Osteoblast (primary cell): ENCODE data around the gene TCF12. TPM values are rescaled to one million over a fixed set of nuclear protein-coding genes. Genes with fewer than 3 reads are reported as not detected.

Source experiments
- DNase-seq: peaks from one replicate; pipeline ENCODE4 v3.0.0; 2011; ENCODE audit warnings: low spot score, mixed read lengths; ENCODE audit not compliant: insufficient read length; ENCODE audit errors: missing footprints
- H2AFZ ChIP-seq: 2 replicates; pipeline ENCODE4 v1.6.0; 2011; ENCODE audit warnings: mild to moderate bottlenecking, low read length
- H3K27ac ChIP-seq: 2 replicates; pipeline ENCODE4 v1.5.1; 2011; ENCODE audit warnings: mild to moderate bottlenecking, low read depth, low read length, moderate library complexity
- H3K27me3 ChIP-seq: 2 replicates; pipeline ENCODE4 v1.6.0; 2012; ENCODE audit warnings: mild to moderate bottlenecking, control low read depth, inconsistent platforms, low read length, moderate library complexity; ENCODE audit not compliant: insufficient read depth
- H3K36me3 ChIP-seq: 2 replicates; pipeline ENCODE4 v1.5.1; 2011; ENCODE audit warnings: mild to moderate bottlenecking, low read length, control low read depth, moderate library complexity; ENCODE audit not compliant: insufficient read depth
- H3K4me1 ChIP-seq: 2 replicates; pipeline ENCODE4 v1.5.1; 2011; ENCODE audit warnings: mild to moderate bottlenecking, low read length, control low read depth, moderate library complexity; ENCODE audit not compliant: insufficient read depth
- H3K4me2 ChIP-seq: 2 replicates; pipeline ENCODE4 v1.6.0; 2011; ENCODE audit warnings: mild to moderate bottlenecking, low read length; ENCODE audit not compliant: insufficient read depth
- H3K4me3 ChIP-seq: fragments of 200-600 bp; sonication (generic); 3 replicates; pipeline ENCODE4 v1.5.1; 2012; ENCODE audit warnings: mild to moderate bottlenecking, low read length, inconsistent platforms; ENCODE audit not compliant: insufficient read depth
- H3K79me2 ChIP-seq: 2 replicates; pipeline ENCODE4 v1.6.0; 2012; ENCODE audit warnings: mild to moderate bottlenecking, low read length, control low read depth, inconsistent platforms; ENCODE audit not compliant: insufficient read depth
- H3K9me3 ChIP-seq: 2 replicates; pipeline ENCODE4 v1.5.1; 2011; ENCODE audit warnings: low read depth, low read length, control low read depth
- H4K20me1 ChIP-seq: 2 replicates; pipeline ENCODE4 v1.6.0; 2012; ENCODE audit warnings: mild to moderate bottlenecking, low read length, control low read depth; ENCODE audit not compliant: insufficient read depth
- CTCF ChIP-seq: IDR thresholded peaks from 2 replicates; pipeline ENCODE4 v1.5.1; 2011; ENCODE audit warnings: mild to moderate bottlenecking, low read depth, low read length, moderate library complexity; ENCODE audit errors: extremely low read depth
- total RNA-seq: library from RNA; depleted of rRNA; stranded (reverse); fragments of >200 nt; gene quantifications from 2 replicates; pipeline ENCODE4 v1.2.3, GENCODE V29; 2012

The TCF12 gene
- total RNA-seq, 1 donor: 86.5 TPM

DNA sequence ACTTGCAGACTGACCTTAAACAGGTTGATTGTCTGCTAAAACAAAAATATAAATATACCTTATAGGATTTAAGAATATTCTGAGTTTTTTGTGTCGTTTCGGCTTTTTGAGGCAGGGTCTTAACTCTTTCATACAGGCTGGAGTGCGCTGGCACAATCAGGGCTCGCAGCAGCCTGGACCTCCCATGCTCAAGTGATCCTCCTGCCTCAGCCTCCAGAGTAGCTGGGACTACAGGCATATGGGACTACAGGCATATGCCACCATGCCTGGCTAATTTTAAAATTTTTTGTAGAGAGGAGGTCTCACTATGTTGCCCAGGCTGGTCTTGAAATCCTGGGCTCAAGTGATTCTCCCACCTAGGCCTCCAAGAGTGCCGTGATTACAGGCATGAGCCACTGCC lies 113.9 kb downstream of the TCF12 start:
- no peak overlapping the region for H3K27ac ChIP-seq
- no peak overlapping the region for H3K4me3 ChIP-seq
- H3K27me3 ChIP-seq: no peaks in the 10 kb centered on the region
- no peaks in the 10 kb centered on the region for H3K9me3 ChIP-seq
- H3K4me1 ChIP-seq: peaks cover 16% of the 10 kb centered on the region
- H3K4me2 ChIP-seq: no peak overlapping the region
- H2AFZ ChIP-seq: no peak overlapping the region
- DNase-seq: no peak
- H3K36me3 ChIP-seq: no peaks in the 10 kb centered on the region
- peaks cover 15% of the 10 kb centered on the region for H4K20me1 ChIP-seq
- H3K79me2 ChIP-seq: peaks cover 92% of the 10 kb centered on the region
- no peak for TF ChIP-seq CTCF

GRCh38 chr15:57033715-57034439 lies 115.4 kb downstream of the TCF12 start:
- Histone ChIP-seq H3K4me2 (no peak overlapping the region), H3K27ac (no peak overlapping the region), H3K36me3 (no peaks in the 10 kb centered on the region), H3K27me3 (no peaks in the 10 kb centered on the region), H3K4me3 (no peak overlapping the region), H2AFZ (no peak overlapping the region), H3K4me1 (peaks cover 16% of the 10 kb centered on the region), H3K79me2 (peaks cover 92% of the 10 kb centered on the region), H4K20me1 (peaks cover 19% of the 10 kb centered on the region), H3K9me3 (no peaks in the 10 kb centered on the region)
- no peak for TF ChIP-seq CTCF
- DNase-seq: no peak

DNA sequence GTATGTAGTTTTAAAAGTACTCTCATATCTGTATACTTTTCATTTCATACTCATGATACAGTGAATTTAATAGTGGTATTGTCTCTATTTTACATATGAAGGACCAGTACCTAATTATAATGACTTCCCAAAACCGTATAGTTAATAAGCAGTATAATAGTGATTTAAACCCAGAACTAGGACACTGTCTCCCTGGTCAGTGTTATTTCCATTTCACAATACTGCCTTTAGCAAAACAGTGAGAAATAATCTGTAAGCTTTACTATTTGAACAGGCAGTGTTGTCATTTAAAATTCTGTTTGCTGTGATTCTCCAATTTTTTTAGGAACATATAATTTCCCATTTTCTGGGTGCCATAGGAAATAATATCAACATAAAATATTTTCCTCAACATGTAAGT lies 116.2 kb downstream of the TCF12 start:
- Histone ChIP-seq H3K4me3 (no peak overlapping the region), H3K36me3 (no peaks in the 10 kb centered on the region), H3K79me2 (peaks cover 92% of the 10 kb centered on the region), H3K9me3 (no peaks in the 10 kb centered on the region), H3K4me2 (no peak overlapping the region), H3K4me1 (peaks cover 16% of the 10 kb centered on the region), H4K20me1 (peaks cover 21% of the 10 kb centered on the region), H3K27ac (no peak overlapping the region), H2AFZ (no peak overlapping the region), H3K27me3 (no peaks in the 10 kb centered on the region)
- TF ChIP-seq CTCF: no peak
- no peak for DNase-seq

DNA sequence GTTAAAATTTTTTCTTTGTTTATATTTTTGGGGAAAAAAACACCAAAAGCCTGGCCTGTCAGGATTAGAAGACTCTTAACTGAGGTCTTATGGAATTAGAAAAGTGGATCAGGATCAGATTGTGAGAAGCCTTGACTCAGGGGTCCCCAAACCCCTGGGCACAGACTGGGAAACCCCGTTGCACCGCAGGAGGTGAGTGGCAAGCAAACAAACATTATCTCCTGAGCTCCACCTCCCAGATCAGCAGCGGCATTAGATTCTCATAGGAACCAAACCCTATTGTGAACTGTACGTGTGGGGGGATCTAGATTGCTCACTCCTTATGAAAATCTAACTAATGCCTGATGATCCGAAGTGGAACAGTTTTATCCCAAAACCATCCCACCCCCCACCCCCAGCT lies 117.2 kb downstream of the TCF12 start:
- H2AFZ ChIP-seq: no peak overlapping the region
- no peak overlapping the region for H3K27ac ChIP-seq
- no peak overlapping the region for H3K4me2 ChIP-seq
- no peaks in the 10 kb centered on the region for H3K9me3 ChIP-seq
- no peaks in the 10 kb centered on the region for H3K27me3 ChIP-seq
- peaks cover 93% of the 10 kb centered on the region for H3K79me2 ChIP-seq
- H4K20me1 ChIP-seq: peaks cover 19% of the 10 kb centered on the region
- DNase-seq: no peak
- peaks cover 14% of the 10 kb centered on the region for H3K4me1 ChIP-seq
- no peak for TF ChIP-seq CTCF
- no peaks in the 10 kb centered on the region for H3K36me3 ChIP-seq
- no peak overlapping the region for H3K4me3 ChIP-seq
